Diencephalon (tissue), 1 donor: ENCODE results near the gene OR52N5. TPM values are rescaled to one million over a fixed set of nuclear protein-coding genes. Genes with fewer than 3 reads are reported as not detected.

Experiments
- total RNA-seq: library from RNA; depleted of rRNA; stranded (reverse); fragments of >200 nt; gene quantifications from one replicate; pipeline ENCODE4 v1.2.3, GENCODE V29; 2014

OR52N5 gene
- total RNA-seq: not detected

GRCh38 chr11:5783255-5783654, at the start of gene OR52N5:
Gene OR52N5 (minus strand): TSS chr11:5783355. CDS start chr11:5778634, 4,721 bp downstream.

GRCh38 chr11:5808500-5809121, 25.5 kb upstream of the OR52N5 start, which contains the start of gene OR52N2:
Gene OR52N2 (plus strand): TSS chr11:5808924. CDS start chr11:5820336, 11,412 bp downstream.

GRCh38 chr11:5791165-5791564, 8.0 kb upstream of the OR52N5 start, which contains the start of gene OR52N1:
Gene OR52N1 (minus strand): TSS chr11:5791265. CDS start chr11:5788816, 2,449 bp downstream.

GRCh38 chr11:5753943-5754342, 29.2 kb downstream of the OR52N5 start, which contains the start of gene OR52N4:
Gene OR52N4 (plus strand): TSS chr11:5754243. CDS start chr11:5754741, 498 bp downstream.

GRCh38 chr11:5736396-5736795, 46.8 kb downstream of the OR52N5 start, which contains the start of gene OR56B1:
Gene OR56B1 (plus strand): TSS chr11:5736448. CDS start chr11:5736517, 69 bp downstream.

Other genes with a start within 250 kb of the OR52N5 start
- 0.69 TPM for gene OR52H1, start 234.8 kb downstream of the OR52N5 start, total RNA-seq
- gene OR52B6, start 202.5 kb downstream of the OR52N5 start, total RNA-seq: not detected
- gene TRIM6, start 186.7 kb downstream of the OR52N5 start, total RNA-seq: 1.2 TPM
- gene TRIM34, start 158.4 kb downstream of the OR52N5 start, total RNA-seq: 2.3 TPM
- gene TRIM5, start 98.3 kb downstream of the OR52N5 start, total RNA-seq: 7.6 TPM
- gene TRIM22, start 93.6 kb downstream of the OR52N5 start, total RNA-seq: 6.0 TPM
- gene OR56B1, start 46.9 kb downstream of the OR52N5 start, total RNA-seq: not detected
- not detected for gene OR52N4, start 29.1 kb downstream of the OR52N5 start, total RNA-seq
- not detected for gene OR52N1, start 7.9 kb upstream of the OR52N5 start, total RNA-seq
- not detected for gene OR52N2, start 25.6 kb upstream of the OR52N5 start, total RNA-seq
- not detected for gene OR52E6, start 58.5 kb upstream of the OR52N5 start, total RNA-seq
- gene OR52E8, start 74.3 kb upstream of the OR52N5 start, total RNA-seq: not detected
- gene OR52E4, start 97.3 kb upstream of the OR52N5 start, total RNA-seq: not detected
- not detected for gene OR52E5, start 109.9 kb upstream of the OR52N5 start, total RNA-seq
- gene OR56A3, start 158.9 kb upstream of the OR52N5 start, total RNA-seq: not detected
- not detected for gene OR56A5, start 185.1 kb upstream of the OR52N5 start, total RNA-seq
- gene OR52L1, start 203.6 kb upstream of the OR52N5 start, total RNA-seq: not detected
- gene OR56A4, start 223.6 kb upstream of the OR52N5 start, total RNA-seq: not detected
- 0.23 TPM for gene OR56A1, start 247.4 kb upstream of the OR52N5 start, total RNA-seq